Adrenal gland (tissue), 5 donors: Measurements from ENCODE around the gene PCED1B.

Experiments used
- POLR2A ChIP-seq, 2 donors: fragments of 450-650 bp; IDR thresholded peaks; one replicate each; pipeline ENCODE4 v1.6.1; 2017; ENCODE audit warnings: antibody characterized with exemption in 2 of 2, mild to moderate bottlenecking in 2 of 2, moderate library complexity in 1 of 2
- TF ChIP-seq, protein P1 (sequence below), 6 experiments: fragments of 450-650 bp in 4 of 6; fragments of 200-600 bp in 2 of 6; sonication (generic) in 1 of 6; IDR thresholded peaks; 1 replicate in 5 of 6; 2 replicates in 1 of 6; pipeline versions ENCODE4 v1.5.1 to v1.8.0; 2016 to 2021; ENCODE audit warnings: antibody characterized with exemption in 6 of 6, mild to moderate bottlenecking in 2 of 6, moderate library complexity in 1 of 6
- donor health status: DM: no; HTN: no; CAD: no.

GRCh38 chr12:47160316-47161244 lies 81.2 kb downstream of the PCED1B start:
- TF ChIP-seq, protein P1, sequence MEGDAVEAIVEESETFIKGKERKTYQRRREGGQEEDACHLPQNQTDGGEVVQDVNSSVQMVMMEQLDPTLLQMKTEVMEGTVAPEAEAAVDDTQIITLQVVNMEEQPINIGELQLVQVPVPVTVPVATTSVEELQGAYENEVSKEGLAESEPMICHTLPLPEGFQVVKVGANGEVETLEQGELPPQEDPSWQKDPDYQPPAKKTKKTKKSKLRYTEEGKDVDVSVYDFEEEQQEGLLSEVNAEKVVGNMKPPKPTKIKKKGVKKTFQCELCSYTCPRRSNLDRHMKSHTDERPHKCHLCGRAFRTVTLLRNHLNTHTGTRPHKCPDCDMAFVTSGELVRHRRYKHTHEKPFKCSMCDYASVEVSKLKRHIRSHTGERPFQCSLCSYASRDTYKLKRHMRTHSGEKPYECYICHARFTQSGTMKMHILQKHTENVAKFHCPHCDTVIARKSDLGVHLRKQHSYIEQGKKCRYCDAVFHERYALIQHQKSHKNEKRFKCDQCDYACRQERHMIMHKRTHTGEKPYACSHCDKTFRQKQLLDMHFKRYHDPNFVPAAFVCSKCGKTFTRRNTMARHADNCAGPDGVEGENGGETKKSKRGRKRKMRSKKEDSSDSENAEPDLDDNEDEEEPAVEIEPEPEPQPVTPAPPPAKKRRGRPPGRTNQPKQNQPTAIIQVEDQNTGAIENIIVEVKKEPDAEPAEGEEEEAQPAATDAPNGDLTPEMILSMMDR (IDR thresholded peaks at IDR 0.05) = no peak
- no peak for TF ChIP-seq POLR2A (IDR thresholded peaks at IDR 0.05)
